Measurements from ENCODE around the gene PEX14. TPM values are rescaled to one million over a fixed set of nuclear protein-coding genes. Genes with fewer than 3 reads are reported as not detected.

Gene PEX14
- total RNA-seq, 1 donor from 2014 or later = 11.5 TPM

DNA sequence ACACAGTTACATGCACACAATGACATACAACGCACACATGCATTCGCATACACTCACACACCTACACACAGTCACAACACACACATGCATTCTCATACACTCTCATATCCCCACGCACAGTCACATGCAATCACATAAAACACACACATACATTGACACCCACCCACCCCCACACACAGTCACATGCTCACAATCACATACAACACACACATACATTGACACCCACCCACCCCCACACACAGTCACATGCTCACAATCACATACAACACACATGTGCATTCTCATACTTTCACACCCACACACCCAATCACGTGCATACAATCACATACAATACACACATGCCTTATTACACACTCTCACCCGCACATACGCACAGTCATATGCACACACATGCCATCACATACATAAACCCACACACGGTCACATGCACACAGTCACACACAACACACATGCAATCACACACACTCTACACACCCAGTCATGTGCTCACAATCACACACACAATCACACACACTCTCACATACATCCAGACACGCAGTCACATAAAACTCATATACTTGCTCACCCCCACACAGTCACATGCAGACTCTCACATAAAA is 187.4 kb downstream of the PEX14 start:
- no peak for DNase-seq (ENCODE audit: low read depth)

DNA sequence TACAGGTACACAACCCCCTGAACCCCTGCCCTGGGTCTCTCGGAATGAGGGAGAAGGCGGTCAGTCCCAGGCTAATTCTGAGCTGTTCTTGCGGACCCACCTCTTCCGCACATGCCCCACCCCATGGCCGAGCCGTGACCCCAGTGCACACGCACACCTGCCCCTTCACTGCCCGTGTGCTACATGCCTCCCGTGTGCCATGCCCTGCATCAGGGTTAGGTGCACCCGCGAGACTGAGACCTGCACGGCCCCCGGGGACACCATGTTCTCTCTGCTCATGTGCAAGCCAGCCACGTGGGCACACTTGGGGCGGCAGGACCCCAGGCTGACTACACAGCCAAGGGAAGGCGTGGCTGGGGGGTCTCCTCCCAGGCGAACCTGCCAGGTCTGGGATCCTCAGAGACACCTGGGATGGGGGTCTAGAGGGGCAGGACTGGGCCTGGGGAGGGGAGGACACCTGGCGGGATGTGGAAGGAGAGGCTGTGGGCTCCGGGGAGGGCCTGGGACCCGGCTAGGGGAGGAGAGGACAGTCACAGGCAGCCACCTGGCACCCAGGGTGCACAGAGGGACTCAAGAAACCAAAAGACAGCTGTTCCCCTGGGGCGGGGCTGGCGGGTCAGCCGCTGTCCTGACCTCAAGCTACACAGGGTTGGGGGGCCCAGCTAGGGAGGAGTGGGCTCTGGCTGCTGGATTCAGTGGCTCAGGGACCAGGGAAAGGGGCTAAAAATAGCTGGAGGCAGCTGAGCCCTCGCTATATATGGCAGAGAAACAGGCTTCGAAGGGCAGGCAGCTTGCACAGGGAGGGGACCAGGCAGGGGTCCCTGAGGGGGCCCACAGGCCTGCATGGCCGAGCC is 188.3 kb downstream of the PEX14 start:
- DNase-seq (ENCODE audit: low read depth) = peak; percentile 97

DNA sequence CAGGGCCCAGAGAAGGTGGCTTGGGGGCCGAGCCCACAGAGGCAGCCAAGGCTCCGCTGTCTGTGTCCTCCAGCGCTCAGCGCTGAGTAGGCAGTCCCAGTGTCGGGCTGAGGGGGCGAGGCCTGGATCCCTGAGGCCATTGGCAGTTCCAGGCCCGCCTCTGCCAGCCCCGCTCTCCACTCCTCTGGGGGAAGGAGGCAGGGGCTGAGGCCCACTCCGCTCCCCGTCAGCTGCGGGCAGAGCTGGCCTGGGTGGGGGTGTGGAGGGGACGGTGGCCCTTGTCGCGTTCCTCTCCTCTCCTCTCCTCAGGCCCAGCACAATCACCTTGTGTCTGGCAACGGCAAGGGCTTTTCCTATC is 188.9 kb downstream of the PEX14 start:
- no peak for DNase-seq (ENCODE audit: low read depth)

DNA sequence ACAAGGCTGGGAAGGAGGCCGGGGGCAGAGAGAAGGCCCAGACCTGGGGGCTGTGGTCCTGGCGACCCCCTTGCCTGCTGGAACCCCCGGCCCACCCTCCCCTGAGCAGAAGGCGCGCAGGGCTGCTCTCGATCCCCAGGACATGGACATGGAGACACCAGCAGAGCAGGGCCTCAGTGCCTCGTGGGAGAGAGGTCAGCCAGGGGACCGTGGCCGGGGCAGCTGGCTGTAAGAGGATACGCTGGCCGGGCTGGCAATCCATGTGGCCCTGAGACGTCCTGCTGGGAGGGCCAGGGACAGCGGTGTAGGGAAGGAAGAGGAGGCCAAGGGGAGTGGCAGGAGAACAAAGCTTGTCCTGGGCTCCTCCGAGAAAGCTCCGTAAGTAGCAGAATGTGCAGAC is 189.5 kb downstream of the PEX14 start:
- peak; percentile 90 for DNase-seq (ENCODE audit: low read depth)

DNA sequence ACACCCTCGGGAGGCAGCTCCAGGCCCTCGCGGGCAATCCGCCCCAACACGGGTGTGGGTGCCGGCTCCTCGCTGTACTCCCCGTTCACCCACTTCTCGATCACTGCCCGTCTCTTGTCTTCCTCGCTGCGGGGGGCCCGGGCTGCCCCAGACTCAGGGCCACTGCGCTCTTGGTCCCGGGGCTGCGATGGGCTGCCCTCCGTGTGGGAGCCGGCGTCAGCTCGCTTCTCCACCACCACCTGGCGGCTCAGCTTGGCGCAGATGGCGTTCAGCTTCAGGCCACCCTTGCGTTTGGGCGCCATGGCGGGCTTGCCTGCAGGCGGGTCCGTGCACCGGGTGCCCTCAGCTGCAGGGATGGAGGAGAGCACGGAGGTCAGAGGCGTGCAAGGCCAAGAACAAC is 190.5 kb downstream of the PEX14 start:
- no peak for DNase-seq (ENCODE audit: low read depth)

DNA sequence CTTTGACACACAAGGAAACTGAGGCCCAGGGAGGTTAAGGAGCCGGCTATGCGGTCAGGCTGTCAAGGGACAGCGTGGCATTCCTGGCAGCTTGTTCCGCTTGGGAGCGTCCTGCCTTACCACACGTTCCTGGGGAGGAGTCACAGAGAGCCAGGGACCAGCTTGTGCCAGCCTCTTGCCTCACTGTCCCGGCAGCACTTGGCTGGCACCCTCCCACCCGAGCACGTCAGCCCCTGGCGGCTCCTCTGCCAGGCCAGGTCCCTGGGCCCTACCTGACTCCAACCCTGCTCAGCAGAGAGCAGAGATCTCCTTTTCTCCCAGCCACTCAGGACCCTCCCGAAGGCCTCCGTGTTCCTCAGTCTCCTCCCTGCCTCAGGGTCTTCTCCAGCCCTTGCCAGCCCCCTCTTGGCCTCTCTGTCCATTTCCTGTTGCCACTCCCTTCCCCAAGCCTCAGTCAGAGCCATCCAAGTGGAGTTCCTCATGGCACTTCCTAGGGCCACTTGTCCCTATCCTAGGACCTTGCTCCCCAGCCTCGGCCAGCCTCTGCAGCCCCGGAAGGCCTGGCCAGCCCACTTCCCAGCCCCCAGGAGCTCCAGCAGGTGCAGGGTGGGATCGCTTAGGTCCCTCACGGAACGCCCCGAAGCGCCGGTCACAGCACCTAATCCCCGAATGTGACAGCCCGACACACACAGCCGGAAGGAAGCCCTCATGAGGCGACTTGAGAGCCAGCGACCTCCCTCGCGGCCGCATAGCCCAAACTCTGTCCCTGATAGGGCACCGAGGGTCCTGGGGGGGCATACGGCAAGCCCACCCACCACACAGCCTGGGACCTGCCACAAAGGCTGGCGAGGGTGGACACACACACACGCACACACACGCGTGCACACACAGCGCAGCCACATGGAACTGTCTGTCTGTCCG is 191.4 kb downstream of the PEX14 start:
- DNase-seq (ENCODE audit: low read depth) = no peak

DNA sequence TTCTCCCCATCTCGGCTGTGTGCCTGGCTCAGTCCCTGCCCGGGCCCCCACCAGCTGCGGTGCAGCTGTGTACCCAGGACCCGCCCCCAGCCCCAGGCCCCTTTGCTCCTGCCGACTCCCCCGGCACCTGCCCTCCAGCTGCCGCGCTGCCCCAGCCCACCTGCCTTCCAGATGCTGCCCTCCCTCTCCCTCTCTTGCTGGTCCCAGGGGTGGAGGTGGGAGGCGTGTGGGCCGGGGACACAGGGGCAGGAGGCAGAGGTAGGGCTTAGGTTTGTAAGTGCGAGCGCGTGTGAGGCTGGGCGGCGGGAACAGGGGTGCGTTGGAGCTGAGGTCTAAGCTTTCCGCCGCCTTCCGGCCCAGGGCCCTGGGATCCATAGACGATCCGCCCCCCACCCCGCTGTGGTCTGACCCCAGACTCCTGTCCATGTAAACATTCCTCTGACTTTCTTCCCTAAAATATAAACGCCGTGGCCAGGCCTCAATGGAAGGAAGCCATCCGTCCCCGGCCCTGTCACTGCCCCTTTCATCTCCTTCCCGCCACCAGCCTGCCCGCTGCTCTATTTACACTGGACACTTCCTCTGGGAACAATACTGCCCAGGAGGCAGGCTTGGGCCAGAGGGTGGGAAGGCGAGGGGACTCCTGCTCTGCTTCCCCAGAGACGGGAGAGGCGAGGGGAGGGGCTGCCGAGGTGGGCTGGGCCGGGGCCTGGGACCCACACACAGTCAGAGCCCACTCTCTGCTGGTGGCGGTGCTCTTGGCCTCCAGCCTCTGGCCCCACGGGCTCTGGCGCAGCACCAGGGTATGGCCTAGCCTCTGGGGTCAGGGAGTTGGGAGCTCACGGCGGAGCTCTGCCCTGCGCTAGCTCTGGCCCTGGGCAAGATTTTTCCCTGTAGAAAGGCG is 193.4 kb downstream of the PEX14 start:
- no peak for DNase-seq (ENCODE audit: low read depth)

DNA sequence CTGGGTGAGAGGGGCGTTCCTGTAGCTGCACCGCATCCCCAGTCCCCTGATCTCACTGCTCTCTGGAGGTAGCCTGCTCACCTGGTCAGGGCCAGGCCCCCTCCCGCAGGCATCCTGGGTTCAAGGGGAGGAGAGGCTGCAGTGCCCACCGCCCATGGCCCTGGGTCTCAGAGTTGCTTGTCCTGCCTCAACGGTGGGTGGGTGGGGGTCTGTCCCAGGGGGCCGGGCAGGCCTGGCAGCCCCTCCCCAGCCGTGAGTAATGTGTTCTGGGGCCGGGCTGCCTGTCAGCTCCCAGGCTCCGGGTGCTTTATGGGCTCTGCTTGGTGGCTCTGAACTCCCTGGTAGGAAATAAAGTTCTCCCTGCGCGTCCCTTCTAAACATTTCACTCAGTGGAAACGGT is 194.8 kb downstream of the PEX14 start:
- DNase-seq (ENCODE audit: low read depth) = no peak

DNA sequence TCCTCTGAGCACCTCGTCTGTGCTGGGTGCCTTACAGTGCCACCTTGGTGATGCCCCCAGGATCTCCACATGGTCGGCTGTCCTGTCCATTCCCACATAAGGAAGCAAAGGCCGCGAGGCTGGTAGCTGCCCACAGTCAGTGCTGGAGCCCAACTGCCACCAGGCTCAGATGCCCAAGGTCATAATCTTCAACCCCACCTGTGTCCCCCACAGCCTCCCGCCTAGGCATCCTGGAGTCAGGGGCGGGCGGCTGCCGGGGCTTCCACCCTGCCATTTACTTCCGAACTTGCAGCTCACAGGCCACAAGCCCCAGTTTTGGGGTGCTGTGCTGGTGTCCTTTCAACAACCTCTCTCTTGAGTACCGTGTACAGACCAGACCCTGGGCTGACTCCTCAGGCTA is 195.4 kb downstream of the PEX14 start:
- DNase-seq (ENCODE audit: low read depth) = no peak

DNA sequence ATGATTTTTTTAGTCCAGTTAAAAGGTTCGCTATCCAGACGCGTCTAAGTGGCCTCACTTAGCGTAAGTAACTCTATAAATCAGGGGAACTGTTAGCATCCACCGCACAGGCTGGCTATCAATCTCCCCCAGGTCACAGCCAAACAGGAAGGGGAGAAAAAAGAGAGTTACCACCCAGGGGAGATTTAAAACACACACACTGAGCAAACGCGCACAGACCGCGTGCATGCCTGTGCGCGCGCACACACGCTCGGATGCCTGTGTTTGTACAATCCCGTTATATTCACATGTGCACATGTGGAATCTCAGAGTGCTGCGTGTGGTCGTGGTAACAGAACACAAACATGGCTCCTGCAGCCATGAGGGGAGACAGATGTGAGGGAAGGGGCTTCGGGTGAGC is 196.3 kb downstream of the PEX14 start:
- no peak for DNase-seq (ENCODE audit: low read depth)

DNA sequence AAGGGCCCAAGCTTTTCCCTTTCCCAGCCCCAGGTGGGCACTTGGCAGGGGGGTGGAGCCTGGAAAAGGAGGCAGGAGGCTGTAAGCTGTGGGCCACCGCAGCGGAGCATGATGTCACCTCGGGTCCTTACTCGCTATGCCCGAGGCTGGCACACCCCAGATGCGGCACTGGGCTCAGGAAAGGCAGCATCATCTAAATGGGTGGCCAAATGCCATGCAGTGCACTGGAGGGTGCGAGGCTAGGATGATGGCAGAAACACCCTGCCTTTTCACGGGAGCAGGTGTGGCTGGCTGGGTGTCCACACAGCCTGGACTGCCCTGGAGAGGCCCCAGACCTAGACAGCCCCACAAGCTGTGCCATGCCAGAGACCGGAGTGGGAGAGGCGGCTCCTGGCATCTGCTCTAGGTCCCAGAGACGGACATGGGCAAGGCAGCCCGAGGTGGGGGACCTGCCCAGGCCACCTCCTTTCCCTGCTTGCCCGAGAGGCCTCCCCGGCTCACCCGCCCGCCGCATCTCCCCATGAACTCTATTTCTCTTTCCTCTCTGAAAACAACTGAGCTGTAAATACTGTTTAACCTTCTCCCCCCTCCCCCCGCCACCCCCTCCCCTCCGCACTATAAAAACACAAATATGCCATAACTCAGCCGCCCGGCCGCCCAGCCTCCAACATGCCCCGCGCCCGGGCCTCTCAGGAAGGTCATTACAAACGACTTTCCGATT is 197.0 kb downstream of the PEX14 start:
- DNase-seq (ENCODE audit: low read depth) = no peak

DNA sequence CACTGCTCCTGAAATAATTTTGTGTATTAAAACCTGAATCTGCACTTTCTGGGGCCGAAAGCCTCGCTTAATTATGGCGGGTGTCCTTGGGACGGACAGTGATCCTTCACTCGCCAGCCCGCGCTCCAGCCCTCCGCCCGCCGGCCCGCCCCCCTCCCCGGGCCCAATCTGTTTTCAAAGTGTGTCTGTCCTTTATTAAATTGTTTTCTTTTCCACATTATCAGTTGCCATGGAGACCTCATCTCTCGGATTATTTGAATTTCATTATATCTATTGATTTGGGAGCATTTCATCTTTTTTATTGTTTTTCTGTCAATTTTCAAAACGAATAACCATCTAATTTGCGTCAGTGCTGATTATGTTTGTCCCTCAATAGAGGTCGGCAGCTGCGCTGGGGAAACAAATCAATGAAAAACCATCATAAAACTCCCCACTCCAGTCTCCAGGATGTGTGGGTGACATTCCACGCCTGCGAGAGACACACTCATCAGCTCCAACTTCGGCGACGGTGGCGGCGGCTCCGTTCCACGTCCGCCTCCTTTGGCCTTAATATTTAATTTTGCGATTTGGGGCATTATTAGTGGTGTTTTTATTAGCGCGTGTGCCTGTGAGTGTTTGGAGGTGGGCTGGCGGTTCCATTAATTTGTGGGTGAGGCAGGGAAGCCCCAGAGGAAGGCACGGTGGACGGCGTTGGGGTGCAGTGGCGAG is 197.7 kb downstream of the PEX14 start:
- DNase-seq (ENCODE audit: low read depth) = no peak

DNA sequence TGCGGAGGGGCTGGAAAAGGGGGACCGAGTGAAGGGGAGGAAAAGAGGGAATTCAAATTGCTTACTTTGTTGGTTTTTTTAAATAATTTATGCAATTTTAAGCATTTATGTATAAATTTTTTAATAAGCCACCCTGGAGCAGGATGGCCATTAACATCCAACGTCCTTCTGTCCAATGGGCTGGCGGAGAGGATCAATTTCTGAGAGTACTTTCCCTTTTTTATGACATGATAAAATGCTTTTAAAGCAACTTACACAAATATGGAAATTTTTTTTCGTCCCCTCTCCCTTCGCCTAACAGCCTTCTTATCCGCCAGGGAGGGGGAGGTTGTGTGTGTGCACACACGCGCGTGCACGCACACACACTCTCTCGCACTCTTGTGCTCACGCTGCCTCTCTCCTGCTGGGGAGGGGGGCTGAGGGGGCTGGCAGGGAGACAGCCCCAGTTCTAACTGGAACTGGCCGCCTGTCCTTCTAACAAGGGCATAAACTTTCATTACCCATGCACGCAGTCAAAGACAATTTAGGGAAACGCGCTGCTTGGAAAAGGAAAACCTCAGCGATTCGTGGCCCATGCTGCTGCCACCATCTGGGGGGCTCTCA is 198.5 kb downstream of the PEX14 start:
- no peak for DNase-seq (ENCODE audit: low read depth)

DNA sequence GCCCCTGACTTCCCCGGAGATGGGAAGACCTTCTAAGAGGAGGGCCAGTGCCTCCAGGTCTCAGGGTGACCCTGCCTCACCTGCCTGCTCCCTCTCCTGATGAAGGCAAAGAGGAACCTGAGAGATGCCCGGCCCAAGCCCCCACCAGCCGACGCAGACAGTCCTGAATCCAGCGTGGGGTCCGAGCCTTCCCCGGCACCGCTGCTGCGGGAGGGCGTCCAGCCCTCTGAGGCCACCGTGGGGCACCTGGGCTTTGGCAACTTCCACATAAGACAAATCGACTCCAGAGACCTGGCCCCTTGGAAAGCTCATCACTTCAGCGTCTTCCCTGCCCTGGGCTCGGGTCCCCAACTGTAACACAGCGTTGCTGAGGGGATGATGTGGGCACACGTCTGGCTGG is 199.5 kb downstream of the PEX14 start:
- no peak for DNase-seq (ENCODE audit: low read depth)

DNA sequence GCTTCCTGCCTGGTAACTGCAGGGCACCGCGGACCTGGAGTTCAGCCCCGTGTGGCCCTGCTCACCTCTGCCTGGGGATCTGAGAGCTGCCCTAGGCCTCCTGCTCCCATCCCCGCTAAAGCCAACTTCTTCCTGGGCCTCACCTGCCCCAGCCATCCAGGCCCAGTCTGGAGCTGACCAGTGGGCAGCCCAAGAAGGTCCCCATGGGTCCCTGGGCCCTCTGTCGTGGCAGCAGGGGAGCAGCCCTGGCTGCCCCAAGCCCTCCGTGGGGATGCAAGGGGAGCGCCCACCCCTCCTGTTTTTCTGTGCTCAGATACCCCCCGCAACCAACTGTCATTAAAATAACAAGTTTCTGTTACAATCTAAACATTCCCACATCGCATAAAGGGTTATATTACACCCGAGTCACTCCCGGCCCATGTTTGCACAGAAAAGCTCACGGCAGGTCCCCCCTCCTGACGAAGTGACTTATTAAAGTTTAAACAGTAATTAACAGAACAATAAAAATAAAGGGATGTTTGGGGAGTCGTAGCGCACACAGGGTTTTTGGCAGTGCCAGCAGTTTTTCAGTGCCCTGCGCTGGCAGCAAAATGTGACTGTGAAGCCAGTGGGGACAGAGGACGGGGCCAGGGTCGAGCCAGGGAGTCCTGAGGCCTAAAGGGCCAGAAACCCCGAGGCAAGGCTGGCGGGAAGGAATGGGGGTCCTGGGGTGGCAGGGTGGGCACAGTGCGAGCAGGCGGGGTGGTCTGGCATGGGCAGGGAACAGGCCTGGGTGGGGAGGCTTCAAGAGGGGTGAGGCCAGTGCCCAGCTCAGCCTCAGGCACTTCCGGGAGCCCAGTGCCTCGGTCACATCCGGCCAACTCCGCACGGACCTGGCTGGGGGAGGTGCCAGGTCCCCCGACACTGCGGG is 200.2 kb downstream of the PEX14 start:
- no peak for DNase-seq (ENCODE audit: low read depth)

DNA sequence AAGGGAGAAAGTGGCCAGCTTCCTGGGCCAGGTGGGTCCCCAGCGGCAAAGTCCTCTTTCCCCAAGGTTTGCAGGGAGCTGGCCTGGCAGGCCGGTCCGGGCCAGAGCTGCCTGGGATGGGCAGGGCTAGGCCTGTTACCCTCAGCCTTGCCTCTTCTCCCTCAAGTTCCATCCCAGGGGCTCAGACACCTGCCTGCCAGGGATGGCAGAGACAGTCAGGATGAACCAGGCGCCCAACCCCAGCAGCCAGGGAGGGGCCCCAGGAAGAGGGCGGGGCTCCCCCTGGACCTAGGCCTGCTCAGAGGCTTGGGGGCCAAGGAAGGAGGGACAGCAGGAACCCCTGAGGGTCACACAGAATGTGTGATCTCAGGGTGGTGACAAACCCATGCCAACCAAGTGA is 201.1 kb downstream of the PEX14 start:
- no peak for DNase-seq (ENCODE audit: low read depth)

DNA sequence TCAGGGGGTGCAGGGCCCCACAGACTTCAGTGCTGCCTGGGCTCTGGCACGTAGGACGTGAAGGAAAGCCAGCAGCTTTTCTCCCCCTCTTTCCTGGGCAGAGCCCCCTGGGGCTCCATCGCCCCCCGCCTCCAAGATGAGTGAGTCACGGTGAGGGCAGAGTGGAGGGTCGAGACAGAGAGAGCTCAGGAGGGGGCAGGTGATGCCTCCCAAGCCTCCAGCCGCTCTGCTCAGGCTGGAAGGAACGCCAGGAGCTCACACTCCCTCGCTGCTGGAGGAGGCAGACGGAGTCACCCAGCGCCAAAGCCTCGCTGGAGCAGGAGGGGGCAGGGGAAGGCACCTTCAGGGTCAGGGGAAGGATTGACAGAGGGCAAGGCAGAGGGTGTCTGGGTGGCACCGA is 202.2 kb downstream of the PEX14 start:
- DNase-seq (ENCODE audit: low read depth) = no peak
